Rectal smooth muscle tissue (tissue), 1 donor: Measurements from ENCODE around the gene ATP6V0D1.
"Not testable (repeated sequence)": the region's sequence is repeated elsewhere in the genome, so short reads cannot be mapped to it uniquely, and the experiment has no call there.

Experiments
- H3K27ac ChIP-seq: one replicate; pipeline ENCODE4 v1.7.0; 2013; ENCODE audit warnings: low read depth, low read length, inconsistent platforms
- H3K27me3 ChIP-seq: one replicate; pipeline ENCODE4 v1.7.0; 2013; ENCODE audit warnings: low read length; ENCODE audit not compliant: control insufficient read depth, insufficient read depth
- H3K36me3 ChIP-seq: one replicate; pipeline ENCODE4 v1.7.0; 2013; ENCODE audit warnings: low read length; ENCODE audit not compliant: control insufficient read depth, insufficient read depth
- H3K4me1 ChIP-seq: one replicate; pipeline ENCODE4 v1.7.0; 2013; ENCODE audit warnings: low read length; ENCODE audit not compliant: control insufficient read depth, insufficient read depth
- H3K4me3 ChIP-seq: one replicate; pipeline ENCODE4 v1.7.0; 2013; ENCODE audit warnings: low read length
- H3K9ac ChIP-seq: one replicate; pipeline ENCODE4 v1.7.0; 2013; ENCODE audit warnings: low read length

Gene ATP6V0D1

DNA sequence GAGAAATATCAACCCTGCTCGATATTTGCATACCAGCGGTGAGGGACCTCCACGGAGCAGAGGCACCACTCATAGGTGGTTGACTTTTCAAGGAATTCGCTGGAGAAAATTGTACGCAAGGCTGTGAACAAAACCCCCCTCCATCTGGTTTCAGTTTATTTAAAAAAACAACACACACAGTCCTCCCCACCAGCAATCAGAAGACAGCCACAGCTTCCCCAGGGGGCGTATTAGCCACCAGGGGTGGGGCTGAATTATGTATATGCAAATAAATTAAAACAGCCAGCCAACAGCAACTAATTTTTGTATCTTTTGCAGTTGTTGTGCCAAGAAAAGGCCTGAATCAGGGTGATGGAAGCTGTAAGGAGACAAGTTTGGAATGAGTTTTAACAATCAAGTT, 55.9 kb downstream of the ATP6V0D1 start:
- H3K36me3 ChIP-seq = no peaks in the 10 kb centered on the region
- no peak overlapping the region for H3K9ac ChIP-seq
- no peak overlapping the region for H3K27ac ChIP-seq
- H3K27me3 ChIP-seq = no peaks in the 10 kb centered on the region
- H3K4me3 ChIP-seq = no peak overlapping the region
- H3K4me1 ChIP-seq = no peaks in the 10 kb centered on the region

DNA sequence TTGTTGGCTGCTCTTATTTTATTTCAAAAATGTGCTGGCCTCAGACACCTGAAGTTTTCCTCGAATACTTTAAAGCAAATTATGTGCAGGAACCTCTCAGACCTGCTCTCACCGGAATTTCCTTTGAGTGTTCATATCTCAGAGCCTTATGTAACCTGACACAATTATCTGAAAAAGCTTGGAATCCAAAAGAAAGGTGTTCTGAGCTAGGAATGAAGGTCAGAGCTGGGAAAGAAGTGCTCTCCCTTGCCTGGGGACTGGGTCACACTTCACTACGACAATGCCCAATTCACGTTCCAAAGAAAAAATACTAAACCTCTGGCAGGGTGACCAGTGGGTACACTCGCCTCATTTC, 56.7 kb downstream of the ATP6V0D1 start:
- no peak overlapping the region for H3K4me3 ChIP-seq
- H3K27me3 ChIP-seq = no peaks in the 10 kb centered on the region
- H3K36me3 ChIP-seq = no peaks in the 10 kb centered on the region
- no peak overlapping the region for H3K9ac ChIP-seq
- H3K4me1 ChIP-seq = no peaks in the 10 kb centered on the region
- H3K27ac ChIP-seq = no peak overlapping the region

DNA sequence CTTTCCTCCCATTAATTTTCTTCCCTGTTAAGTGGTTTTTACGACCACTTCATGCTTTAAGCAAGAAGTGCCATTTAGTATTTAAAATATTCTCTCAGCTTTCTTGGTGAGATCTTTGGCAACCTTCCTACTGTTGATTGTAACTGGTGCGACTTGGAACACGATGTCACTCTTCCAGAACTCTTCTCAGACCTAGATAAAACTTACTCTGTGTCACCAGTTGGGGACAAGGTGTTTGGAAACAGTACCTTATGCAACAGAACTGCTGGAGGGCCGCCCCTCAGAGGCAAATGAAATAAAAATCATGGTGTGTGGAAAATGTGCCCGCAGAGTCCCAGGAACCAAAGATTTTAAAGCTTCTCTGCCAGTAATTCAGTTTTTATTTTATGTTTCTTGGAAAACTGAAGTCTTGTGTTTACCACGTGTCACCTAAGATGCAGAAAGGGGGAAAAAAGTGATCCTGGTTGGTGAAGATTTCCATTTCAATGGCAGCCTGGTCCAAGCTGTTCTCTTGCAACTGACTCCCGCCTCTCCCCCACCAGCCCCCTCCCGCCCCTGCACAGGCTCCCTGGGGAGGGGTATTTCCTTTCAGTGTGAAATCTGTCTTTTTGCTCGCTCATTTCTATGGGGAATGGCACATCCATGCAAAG, 57.2 kb downstream of the ATP6V0D1 start:
- Histone ChIP-seq H3K4me1 (no peaks in the 10 kb centered on the region), H3K27ac (no peak overlapping the region), H3K36me3 (no peaks in the 10 kb centered on the region), H3K4me3 (no peak overlapping the region), H3K9ac (no peak overlapping the region), H3K27me3 (no peaks in the 10 kb centered on the region)

DNA sequence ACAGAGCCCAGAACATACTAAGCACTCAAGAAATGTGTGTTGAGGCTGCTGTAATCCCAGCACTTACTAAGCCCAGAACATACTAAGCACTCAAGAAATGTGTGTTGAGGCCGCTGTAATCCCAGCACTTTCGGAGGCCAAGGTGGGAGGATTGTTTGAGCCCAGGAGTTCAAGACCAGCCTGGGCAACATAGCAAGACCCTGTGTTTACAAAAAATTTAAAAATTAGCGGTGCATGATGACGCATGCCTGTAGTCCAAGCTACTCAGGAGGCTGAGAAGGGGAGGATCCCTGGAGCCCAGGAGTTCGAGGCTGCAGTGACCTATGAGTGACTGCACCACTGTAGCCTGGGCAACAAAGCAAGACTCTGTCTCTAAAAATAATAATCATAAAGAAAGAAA, 57.9 kb downstream of the ATP6V0D1 start:
- Histone ChIP-seq H3K4me3 (no peak overlapping the region), H3K4me1 (no peaks in the 10 kb centered on the region), H3K9ac (no peak overlapping the region), H3K27ac (no peak overlapping the region), H3K27me3 (no peaks in the 10 kb centered on the region), H3K36me3 (no peaks in the 10 kb centered on the region)

DNA sequence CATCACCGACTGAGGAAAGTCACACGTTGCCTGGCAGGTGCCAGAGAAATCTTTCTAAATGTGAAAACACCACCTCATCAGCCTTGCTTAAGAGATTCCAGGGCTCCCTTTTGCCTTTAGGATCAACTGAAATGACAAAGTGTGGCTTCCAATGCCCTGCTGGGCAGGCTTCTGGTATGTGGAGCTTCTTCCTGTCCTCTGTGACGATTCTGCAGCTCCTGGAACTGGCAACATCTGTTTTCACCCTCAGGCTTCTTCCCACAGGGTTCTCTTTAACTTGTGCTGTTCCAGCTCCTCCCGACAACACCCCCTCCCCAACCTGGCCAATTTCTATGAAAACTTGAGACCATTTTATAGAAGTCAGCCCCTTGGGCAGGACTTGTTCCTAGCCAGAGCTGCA, 59.9 kb downstream of the ATP6V0D1 start:
- Histone ChIP-seq H3K9ac (no peak overlapping the region), H3K36me3 (no peaks in the 10 kb centered on the region), H3K4me1 (peaks cover 3% of the 10 kb centered on the region), H3K4me3 (no peak overlapping the region), H3K27me3 (no peaks in the 10 kb centered on the region), H3K27ac (no peak overlapping the region)

DNA sequence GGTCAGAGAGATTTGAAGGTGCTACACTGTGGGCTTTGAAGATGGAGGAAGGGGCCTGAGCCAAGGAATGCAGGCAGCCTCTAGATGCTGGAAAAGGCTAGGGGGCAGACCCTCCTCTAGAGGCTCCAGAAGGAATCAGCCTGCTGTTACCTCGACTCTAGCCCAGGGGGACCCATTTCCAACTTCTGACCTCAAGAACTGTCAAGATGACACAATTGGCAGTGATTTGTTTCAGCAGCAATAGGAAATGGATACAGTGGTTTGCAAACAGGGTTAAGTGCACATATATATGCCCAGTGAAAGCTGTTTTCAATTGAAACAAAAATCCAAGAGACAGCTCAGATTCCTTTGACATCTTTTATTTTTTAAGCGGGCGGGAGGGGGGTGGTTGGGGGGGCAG, 61.0 kb downstream of the ATP6V0D1 start:
- Histone ChIP-seq H3K4me1 (peaks cover 5% of the 10 kb centered on the region), H3K27ac (no peak overlapping the region), H3K4me3 (no peak overlapping the region), H3K27me3 (no peaks in the 10 kb centered on the region), H3K36me3 (no peaks in the 10 kb centered on the region), H3K9ac (no peak overlapping the region)

DNA sequence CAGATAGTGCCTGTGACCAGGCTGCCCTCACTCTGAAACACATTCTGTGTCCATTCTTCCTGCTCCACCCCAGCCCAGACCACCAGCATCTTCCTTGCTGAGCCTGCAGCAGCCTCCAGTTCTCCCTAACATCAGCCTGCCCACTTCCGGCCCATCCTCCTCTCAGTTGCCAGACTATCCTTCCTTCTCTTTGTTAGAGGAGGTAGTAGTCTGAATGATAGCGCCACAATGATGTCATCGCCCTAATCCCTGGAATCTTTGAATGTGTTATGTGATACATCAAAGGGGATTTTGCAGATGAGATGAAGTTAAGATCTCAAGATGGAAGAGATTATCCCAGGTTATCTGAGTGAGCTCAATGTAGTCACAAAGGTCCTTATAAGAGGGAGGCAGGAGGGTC, 61.5 kb downstream of the ATP6V0D1 start:
- Histone ChIP-seq H3K9ac (no peak overlapping the region), H3K27me3 (no peaks in the 10 kb centered on the region), H3K4me1 (peaks cover 5% of the 10 kb centered on the region), H3K27ac (no peak overlapping the region), H3K4me3 (no peak overlapping the region), H3K36me3 (no peaks in the 10 kb centered on the region)

DNA sequence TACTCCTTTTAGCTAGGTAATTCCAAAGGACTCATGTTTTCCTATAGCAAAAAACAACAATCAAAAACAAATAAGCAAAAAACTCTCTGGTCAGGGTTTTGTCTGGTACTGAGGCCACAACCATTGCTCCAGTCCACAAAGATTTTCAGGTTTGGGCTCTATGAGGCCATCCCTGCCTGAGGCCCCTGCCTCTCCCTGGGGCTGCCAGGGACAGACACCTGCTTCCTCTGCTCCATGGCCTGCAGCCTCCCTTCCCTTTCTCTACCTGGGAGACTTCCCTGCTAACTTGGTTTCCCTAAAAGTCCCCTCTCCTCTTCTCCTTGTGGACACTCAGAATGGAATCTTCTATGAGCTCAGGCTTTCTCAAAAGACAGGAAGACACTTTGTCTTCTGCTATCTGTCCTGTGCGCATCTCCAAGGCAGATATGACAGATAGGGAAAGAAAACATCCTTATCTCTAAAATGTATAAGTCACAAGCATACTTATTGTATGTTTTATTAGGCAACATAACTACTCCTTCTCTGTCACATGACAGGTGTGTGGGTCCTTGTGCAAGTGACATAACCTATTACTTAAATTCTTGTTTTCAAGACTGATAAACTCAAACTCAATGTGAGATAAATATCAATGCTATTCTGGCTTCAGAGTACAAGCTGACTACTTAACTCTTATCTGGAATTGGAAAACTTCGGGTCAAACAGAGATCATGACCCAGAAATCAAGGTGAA, 63.5 kb downstream of the ATP6V0D1 start:
- no peak overlapping the region for H3K27ac ChIP-seq
- no peak overlapping the region for H3K9ac ChIP-seq
- H3K27me3 ChIP-seq = no peaks in the 10 kb centered on the region
- H3K4me1 ChIP-seq = peaks cover 5% of the 10 kb centered on the region
- H3K36me3 ChIP-seq = no peaks in the 10 kb centered on the region
- no peak overlapping the region for H3K4me3 ChIP-seq

DNA sequence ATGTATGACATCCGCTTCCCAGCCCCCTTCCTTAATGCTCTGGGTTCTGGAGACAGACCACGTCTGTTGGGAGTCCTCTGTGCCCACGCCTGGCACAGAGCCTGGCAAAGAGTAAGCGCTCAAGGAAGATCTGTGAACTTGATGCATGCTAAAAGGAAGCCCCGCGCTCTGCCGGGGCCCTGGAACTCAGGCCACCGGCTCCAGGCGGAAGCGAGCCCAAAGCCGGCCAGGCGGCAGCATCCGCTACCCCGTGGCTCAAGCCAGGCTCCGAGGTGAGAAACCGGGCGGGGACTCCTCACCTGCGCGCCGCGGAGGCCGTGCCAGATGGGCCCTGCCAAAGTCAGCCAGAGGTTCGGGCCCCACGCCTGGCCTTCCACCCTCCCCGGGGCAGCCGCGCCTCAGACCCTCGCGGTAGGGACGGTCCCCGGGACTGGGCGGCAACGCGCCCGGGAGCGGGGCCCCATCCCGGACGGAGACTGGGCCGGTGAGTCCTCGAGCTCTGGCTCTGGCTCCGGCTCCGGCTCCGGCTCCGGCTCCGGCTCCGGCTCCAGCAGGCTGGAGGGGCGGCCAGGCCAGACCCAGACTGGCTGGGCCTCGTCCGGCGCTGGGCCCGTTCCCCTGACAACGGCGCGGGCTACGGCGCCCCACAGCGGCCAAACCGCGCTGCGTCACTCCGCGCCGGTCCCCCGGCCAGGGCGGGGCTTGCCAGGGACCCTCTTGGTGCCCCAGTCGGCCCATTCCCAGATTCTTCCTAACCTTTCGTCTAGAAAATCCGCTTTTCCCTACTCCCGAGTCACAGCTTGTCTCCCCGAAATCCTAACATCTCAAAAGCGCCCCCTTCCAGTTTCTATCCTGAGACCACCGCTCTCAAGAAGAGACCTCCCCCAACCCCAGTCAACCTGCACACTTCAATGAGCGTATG, 64.8 kb downstream of the ATP6V0D1 start, which contains the start of gene ZDHHC1:
ZDHHC1 (minus strand) TSS at position 606 of the 922 bp plus-strand sequence. CDS start 8,702 bp downstream, outside the sequence.
- no peaks in the 10 kb centered on the region for H3K27me3 ChIP-seq
- peak within 1 kb of the TSS; percentile 85 for H3K27ac ChIP-seq
- H3K36me3 ChIP-seq = no peaks in the 10 kb centered on the region
- peak within 1 kb of the TSS; percentile 80 for H3K4me3 ChIP-seq
- peaks cover 5% of the 10 kb centered on the region for H3K4me1 ChIP-seq
- H3K9ac ChIP-seq = peak within 1 kb of the TSS; percentile 90

DNA sequence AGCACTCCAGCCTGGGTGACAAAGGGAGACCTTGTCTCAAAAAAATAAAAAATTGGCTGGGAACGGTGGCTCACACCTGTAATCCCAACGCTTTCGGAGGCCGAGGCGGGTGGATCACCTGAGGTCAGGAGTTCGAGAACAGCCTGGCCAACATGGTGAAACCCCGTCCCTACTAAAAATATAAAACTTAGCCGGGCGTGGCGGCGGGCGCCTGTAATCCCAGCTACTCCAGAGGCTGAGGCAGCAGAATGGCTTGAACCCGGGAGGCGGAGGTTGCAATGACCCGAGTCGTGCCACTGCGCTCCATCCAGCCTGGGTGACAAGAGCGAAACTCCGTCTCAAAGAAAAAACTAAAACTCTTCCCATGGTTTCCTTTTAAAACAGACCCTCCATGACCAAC, 65.5 kb downstream of the ATP6V0D1 start:
- not testable (repeated sequence) for H3K9ac ChIP-seq, H3K36me3 ChIP-seq, H3K4me1 ChIP-seq, H3K27me3 ChIP-seq
- Histone ChIP-seq H3K27ac (peak overlapping the region; percentile 85), H3K4me3 (peak overlapping the region; percentile 80)

DNA sequence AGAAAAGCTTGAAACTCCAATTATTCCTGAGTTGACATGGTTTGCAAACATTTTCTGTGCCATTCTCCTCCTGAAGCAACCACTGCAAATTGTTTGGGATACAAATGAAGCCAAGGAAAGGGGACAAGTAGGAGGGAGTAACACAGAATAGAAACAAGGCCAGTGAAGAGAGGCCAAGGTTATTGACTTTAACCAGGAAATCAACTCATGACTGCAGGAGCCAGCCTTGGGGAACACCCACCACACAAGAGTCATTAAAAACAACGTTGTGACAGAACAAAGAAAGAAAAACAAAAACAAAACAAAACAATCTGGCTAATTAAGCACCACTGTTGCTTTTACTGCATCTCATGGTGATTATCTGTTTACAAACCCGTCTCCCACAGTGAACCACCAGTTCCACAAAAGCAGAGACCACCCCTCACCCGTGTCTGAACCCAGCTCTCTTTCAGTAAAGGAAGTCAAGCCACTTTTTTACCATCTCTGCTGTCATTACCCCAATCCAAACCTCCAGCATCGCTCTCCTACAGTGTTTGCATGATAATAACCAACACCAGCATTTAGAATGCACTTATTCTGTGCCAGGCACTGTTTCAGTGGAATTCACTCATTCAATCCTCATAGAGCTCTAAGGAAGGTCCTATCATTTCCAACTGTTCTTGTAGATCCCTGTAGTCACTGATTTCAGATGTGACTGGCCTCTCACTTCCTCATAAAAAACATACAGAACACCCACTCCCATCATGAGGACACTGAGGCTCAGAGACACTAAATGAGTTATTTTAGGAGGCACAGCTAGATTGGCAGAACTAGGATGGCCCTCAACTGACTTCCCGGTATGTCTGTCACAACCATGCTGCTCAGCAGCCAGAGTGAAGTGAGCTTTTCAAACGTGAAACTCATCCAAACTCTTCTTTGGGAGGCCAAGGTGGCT, 66.7 kb downstream of the ATP6V0D1 start:
- H3K36me3 ChIP-seq = no peaks in the 10 kb centered on the region
- H3K4me3 ChIP-seq = no peak overlapping the region
- no peak overlapping the region for H3K9ac ChIP-seq
- peaks cover 5% of the 10 kb centered on the region for H3K4me1 ChIP-seq
- no peaks in the 10 kb centered on the region for H3K27me3 ChIP-seq
- H3K27ac ChIP-seq = no peak overlapping the region
